Measurements from ENCODE around the gene NEUROG1.

- TF ChIP-seq CTCF (tag by site-specific recombination; IDR thresholded peaks at IDR 0.05) (no peak), ZNF292 (tag by site-specific recombination; IDR thresholded peaks at IDR 0.05; ENCODE audit: borderline replicate concordance, low read depth) (no peak), ZFP69B (tag by site-specific recombination; IDR thresholded peaks at IDR 0.05) (no peak), ZNF701 (tag by site-specific recombination; IDR thresholded peaks at IDR 0.05) (no peak), ZBTB20 (tag by site-specific recombination; IDR thresholded peaks at IDR 0.05) (no peak)
Measured at GRCh38 chr5:135491038-135491551, 44.7 kb downstream of the NEUROG1 start.

All from HEK293 (cell line).